Vagina (tissue), 2 donors: Measurements from ENCODE around the gene IQCF5.

Experiments
- POLR2AphosphoS5 ChIP-seq, 2 donors: sonication (generic); formaldehyde crosslinking; IDR thresholded peaks; one replicate each; pipeline ENCODE4 v1.9.0; 2017; ENCODE audit warnings: antibody characterized with exemption in 2 of 2, mild to moderate bottlenecking in 2 of 2, low read depth in 1 of 2; ENCODE audit not compliant: insufficient read depth in 1 of 2
- TF ChIP-seq, protein P1 (sequence below), 3 experiments: fragments of 450-650 bp in 2 of 3; fragments of 200-600 bp in 1 of 3; sonication (generic) in 1 of 3; IDR thresholded peaks; one replicate each; pipeline ENCODE4 v1.5.1; 2017 to 2019; ENCODE audit warnings: antibody characterized with exemption in 3 of 3, mild to moderate bottlenecking in 2 of 3, moderate library complexity in 2 of 3

DNA sequence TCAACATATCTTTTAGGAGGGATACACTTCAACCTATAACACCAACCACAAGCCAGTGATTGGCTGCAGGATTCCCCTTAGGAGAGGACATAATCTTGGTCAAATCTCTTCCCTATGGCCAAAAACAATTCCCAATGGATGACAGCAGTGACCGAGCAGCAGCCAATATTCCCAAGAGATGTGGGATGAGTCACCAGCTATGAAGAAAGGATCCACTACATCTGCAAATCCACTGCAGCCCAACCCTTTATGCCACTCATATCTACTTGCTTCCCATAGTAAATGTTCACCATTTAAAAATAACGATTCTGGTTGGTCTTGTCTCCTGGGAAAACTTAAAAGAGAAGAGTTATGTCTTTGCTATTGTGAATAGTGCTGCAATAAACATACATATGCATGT is 4.5 kb upstream of the IQCF5 start:
- TF ChIP-seq, protein P1, sequence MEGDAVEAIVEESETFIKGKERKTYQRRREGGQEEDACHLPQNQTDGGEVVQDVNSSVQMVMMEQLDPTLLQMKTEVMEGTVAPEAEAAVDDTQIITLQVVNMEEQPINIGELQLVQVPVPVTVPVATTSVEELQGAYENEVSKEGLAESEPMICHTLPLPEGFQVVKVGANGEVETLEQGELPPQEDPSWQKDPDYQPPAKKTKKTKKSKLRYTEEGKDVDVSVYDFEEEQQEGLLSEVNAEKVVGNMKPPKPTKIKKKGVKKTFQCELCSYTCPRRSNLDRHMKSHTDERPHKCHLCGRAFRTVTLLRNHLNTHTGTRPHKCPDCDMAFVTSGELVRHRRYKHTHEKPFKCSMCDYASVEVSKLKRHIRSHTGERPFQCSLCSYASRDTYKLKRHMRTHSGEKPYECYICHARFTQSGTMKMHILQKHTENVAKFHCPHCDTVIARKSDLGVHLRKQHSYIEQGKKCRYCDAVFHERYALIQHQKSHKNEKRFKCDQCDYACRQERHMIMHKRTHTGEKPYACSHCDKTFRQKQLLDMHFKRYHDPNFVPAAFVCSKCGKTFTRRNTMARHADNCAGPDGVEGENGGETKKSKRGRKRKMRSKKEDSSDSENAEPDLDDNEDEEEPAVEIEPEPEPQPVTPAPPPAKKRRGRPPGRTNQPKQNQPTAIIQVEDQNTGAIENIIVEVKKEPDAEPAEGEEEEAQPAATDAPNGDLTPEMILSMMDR (IDR thresholded peaks at IDR 0.05) = no peak
- TF ChIP-seq POLR2AphosphoS5 (IDR thresholded peaks at IDR 0.05; ENCODE audit: insufficient read depth in 1 of 2, low read depth in 1 of 2) = no peak
